ENCODE data around the gene DNAH11. TPM values are rescaled to one million over a fixed set of nuclear protein-coding genes. Genes with fewer than 3 reads are reported as not detected.

Gene DNAH11
- total and polyA plus RNA-seq, 2 of the 13 experiments (the other 11 are each of a cell fraction or from before 2014, with no cell fraction given) = not detected

DNA sequence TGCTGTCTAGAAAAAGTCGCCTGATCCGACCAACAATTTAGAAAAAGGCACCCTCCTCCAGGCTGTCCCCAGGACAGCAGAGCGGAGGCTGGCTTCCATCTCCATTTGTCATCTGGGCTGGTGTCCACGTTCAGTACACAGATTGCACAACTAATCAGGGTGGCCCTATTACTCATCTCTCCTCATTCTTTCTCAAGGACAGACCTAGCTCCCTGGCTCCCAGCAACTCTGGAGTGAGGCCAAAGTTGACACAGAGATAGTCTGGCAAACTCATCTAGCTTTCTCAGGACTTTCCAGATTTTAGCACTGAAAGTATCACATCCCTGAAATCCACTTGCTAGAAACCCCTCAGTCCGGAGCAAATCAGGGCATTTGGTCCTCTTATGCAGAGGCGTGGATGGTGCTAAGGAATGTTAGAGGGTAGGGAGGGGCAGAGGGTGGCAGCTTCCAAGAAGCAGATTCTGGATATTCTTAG lies 75.1 kb downstream of the DNAH11 start (continued):
- TF ChIP-seq, protein P1, sequence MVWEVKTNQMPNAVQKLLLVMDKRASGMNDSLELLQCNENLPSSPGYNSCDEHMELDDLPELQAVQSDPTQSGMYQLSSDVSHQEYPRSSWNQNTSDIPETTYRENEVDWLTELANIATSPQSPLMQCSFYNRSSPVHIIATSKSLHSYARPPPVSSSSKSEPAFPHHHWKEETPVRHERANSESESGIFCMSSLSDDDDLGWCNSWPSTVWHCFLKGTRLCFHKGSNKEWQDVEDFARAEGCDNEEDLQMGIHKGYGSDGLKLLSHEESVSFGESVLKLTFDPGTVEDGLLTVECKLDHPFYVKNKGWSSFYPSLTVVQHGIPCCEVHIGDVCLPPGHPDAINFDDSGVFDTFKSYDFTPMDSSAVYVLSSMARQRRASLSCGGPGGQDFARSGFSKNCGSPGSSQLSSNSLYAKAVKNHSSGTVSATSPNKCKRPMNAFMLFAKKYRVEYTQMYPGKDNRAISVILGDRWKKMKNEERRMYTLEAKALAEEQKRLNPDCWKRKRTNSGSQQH (CRISPR knock-in tag; IDR thresholded peaks at IDR 0.05; ENCODE audit: low read depth) = no peak
- no peak for TF ChIP-seq SPEN (CRISPR knock-in tag; IDR thresholded peaks at IDR 0.05; ENCODE audit: low read depth)
- no peak for TF ChIP-seq ZFP90 (CRISPR knock-in tag; IDR thresholded peaks at IDR 0.05; ENCODE audit: borderline replicate concordance)
- TF ChIP-seq SSRP1 (CRISPR knock-in tag; IDR thresholded peaks at IDR 0.05) = no peak
- peak; percentile 69; the same call in 1 of the 2 replicates for TF ChIP-seq ZNF792 (CRISPR knock-in tag; IDR thresholded peaks at IDR 0.05)
- TF ChIP-seq ZBTB3 (CRISPR knock-in tag; IDR thresholded peaks at IDR 0.05; ENCODE audit: borderline replicate concordance, low read depth) = no peak
- no peak for TF ChIP-seq ESRRA (CRISPR knock-in tag; IDR thresholded peaks at IDR 0.05; ENCODE audit: low read depth)
- no peak for TF ChIP-seq SALL2 (CRISPR knock-in tag; IDR thresholded peaks at IDR 0.05)
- TF ChIP-seq ZNF274 (CRISPR knock-in tag; IDR thresholded peaks at IDR 0.05) = no peak
- no peak for TF ChIP-seq FOXJ3 (CRISPR knock-in tag; IDR thresholded peaks at IDR 0.05; ENCODE audit: borderline replicate concordance)
- TF ChIP-seq ERF (CRISPR knock-in tag; IDR thresholded peaks at IDR 0.05) = no peak
- TF ChIP-seq ZNF10 (CRISPR knock-in tag; IDR thresholded peaks at IDR 0.05; ENCODE audit: borderline replicate concordance, low read depth) = no peak
- TF ChIP-seq, protein P2, sequence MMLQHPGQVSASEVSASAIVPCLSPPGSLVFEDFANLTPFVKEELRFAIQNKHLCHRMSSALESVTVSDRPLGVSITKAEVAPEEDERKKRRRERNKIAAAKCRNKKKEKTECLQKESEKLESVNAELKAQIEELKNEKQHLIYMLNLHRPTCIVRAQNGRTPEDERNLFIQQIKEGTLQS (CRISPR knock-in tag; IDR thresholded peaks at IDR 0.05) = peak; percentile 65; the same call in 1 of the 2 replicates
- TF ChIP-seq RORA (CRISPR knock-in tag; IDR thresholded peaks at IDR 0.05) = no peak
- no peak for TF ChIP-seq ZNF282 (IDR thresholded peaks at IDR 0.05; ENCODE audit: partially characterized antibody)
- TF ChIP-seq ZNF367 (CRISPR knock-in tag; IDR thresholded peaks at IDR 0.05; ENCODE audit: borderline replicate concordance) = no peak
- peak; percentile 44; the same call in 1 of the 2 replicates for TF ChIP-seq MEIS1 (CRISPR knock-in tag; IDR thresholded peaks at IDR 0.05; ENCODE audit: borderline replicate concordance)
- TF ChIP-seq, protein P3, sequence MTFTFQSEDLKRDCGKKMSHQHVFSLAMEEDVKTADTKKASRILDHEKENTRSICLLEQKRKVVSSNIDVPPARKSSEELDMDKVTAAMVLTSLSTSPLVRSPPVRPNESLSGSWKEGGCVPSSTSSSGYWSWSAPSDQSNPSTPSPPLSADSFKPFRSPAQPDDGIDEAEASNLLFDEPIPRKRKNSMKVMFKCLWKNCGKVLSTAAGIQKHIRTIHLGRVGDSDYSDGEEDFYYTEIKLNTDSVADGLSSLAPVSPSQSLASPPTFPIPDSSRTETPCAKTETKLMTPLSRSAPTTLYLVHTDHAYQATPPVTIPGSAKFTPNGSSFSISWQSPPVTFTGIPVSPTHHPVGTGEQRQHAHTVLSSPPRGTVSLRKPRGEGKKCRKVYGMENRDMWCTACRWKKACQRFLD (CRISPR knock-in tag; IDR thresholded peaks at IDR 0.05; ENCODE audit: borderline replicate concordance) = no peak
- TF ChIP-seq ZFP36 (IDR thresholded peaks at IDR 0.05; ENCODE audit: borderline replicate concordance, low read depth, low read length, partially characterized antibody) = peak; percentile 95
- TF ChIP-seq HNRNPH1 (optimal IDR thresholded peaks at IDR 0.05; ENCODE audit: low read depth, low read length) = no peak
- no peak for TF ChIP-seq BRD4 (CRISPR knock-in tag; IDR thresholded peaks at IDR 0.05)
- TF ChIP-seq RFX5 (IDR thresholded peaks at IDR 0.05; ENCODE audit: low read depth, low read length) = no peak
- no peak for TF ChIP-seq NAIF1 (CRISPR knock-in tag; IDR thresholded peaks at IDR 0.05; ENCODE audit: borderline replicate concordance)
- TF ChIP-seq ZNF709 (CRISPR knock-in tag; IDR thresholded peaks at IDR 0.05) = no peak

All from HepG2 (cell line).